Thoracic aorta (tissue), 2 donors: ENCODE data around the gene ELF1. TPM values are rescaled to one million over a fixed set of nuclear protein-coding genes. Genes with fewer than 3 reads are reported as not detected.
"Not testable (repeated sequence)": the region's sequence is repeated elsewhere in the genome, so short reads cannot be mapped to it uniquely, and the experiment has no call there.

Experiments
- ATAC-seq: fragments of 150-250 bp; one replicate; pipeline ENCODE4 v1.8.0; 2017; ENCODE audit warnings: low read depth; ENCODE audit not compliant: insufficient number of reproducible peaks, low FRiP score
- DNase-seq: peaks from one replicate; pipeline ENCODE4 v3.0.0-alpha.2; 2020; ENCODE audit warnings: low spot score
- H3K27ac ChIP-seq, 2 donors: fragments of 200-600 bp; sonication (generic); 1 replicate in 1 of 2; 2 replicates in 1 of 2; pipeline ENCODE4 v1.5.1; 2016; ENCODE audit warnings: mild to moderate bottlenecking in 2 of 2, moderate library complexity in 2 of 2
- H3K27me3 ChIP-seq: fragments of 200-600 bp; sonication (generic); replicated peaks from 2 replicates; pipeline ENCODE4 v1.6.0; 2016; ENCODE audit warnings: mild to moderate bottlenecking; ENCODE audit not compliant: insufficient read depth
- H3K36me3 ChIP-seq: fragments of 200-600 bp; sonication (generic); one replicate; pipeline ENCODE4 v1.5.1; 2016
- H3K4me1 ChIP-seq, 2 donors: fragments of 200-600 bp; sonication (generic); 1 replicate in 1 of 2; 2 replicates in 1 of 2; pipeline versions ENCODE4 v1.5.1 to v1.6.0; 2016; ENCODE audit warnings: low read depth in 2 of 2, mild to moderate bottlenecking in 1 of 2; ENCODE audit not compliant: control insufficient read depth in 1 of 2
- H3K4me3 ChIP-seq: fragments of 200-600 bp; sonication (generic); 2 replicates; pipeline ENCODE4 v1.5.1; 2016; ENCODE audit warnings: mild to moderate bottlenecking
- H3K9me3 ChIP-seq: fragments of 200-600 bp; sonication (generic); 2 replicates; pipeline ENCODE4 v1.5.1; 2016
- total RNA-seq, 2 donors: library from RNA; depleted of rRNA; stranded (reverse); fragments of >200 nt; gene quantifications; one replicate each; pipeline versions ENCODE4 v1.1.0 to v1.2.3, GENCODE V29; 2016
- TF ChIP-seq, protein P1 (sequence below): fragments of 200-600 bp; sonication (generic); IDR thresholded peaks from one replicate; pipeline ENCODE4 v1.5.1; 2019; ENCODE audit warnings: antibody characterized with exemption

Gene ELF1
- total RNA-seq, 2 donors from 2014 or later: 54.7 to 99.9 TPM

DNA sequence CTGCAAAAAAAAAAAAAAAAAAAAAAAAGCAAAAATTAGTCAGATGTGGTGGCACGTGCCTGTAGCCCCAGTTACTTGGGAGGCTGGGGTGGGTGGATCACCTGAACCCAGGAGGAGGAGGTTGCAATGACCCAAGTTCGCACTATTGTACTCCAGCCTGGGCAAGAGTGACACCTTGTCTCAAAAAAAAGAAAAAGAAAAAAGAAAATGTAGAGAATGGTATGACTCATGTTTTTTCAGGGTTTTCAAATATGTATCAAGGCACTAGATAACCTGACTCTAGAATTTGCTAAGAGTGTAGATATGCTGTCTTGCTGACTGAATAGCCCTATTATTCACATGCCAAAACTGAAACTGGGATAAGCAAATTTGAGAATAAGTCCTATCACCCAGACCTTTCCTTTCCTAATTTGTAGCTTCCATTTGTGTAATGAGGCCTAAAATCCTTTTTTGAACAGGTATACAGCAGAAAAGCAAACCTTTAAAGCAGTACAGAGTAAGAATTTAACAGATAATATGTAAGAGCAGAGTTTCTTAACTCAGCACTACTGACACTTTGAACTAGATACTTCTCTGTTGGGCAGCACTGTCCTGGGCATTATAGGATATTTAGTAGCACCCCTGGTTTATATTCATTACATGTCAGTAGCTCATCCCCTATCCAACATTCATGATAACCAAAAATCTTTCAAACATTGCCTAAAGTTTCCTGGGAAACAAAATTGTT lies 108.6 kb downstream of the ELF1 start:
- Histone ChIP-seq H3K4me1 (no peaks in the 10 kb centered on the region), H3K27me3 (no peaks in the 10 kb centered on the region), H3K9me3 (no peaks in the 10 kb centered on the region), H3K36me3 (no peaks in the 10 kb centered on the region), H3K4me3 (no peak overlapping the region), H3K27ac (no peak overlapping the region)
- DNase-seq (no peak), ATAC-seq (no peak)
- TF ChIP-seq, protein P1, sequence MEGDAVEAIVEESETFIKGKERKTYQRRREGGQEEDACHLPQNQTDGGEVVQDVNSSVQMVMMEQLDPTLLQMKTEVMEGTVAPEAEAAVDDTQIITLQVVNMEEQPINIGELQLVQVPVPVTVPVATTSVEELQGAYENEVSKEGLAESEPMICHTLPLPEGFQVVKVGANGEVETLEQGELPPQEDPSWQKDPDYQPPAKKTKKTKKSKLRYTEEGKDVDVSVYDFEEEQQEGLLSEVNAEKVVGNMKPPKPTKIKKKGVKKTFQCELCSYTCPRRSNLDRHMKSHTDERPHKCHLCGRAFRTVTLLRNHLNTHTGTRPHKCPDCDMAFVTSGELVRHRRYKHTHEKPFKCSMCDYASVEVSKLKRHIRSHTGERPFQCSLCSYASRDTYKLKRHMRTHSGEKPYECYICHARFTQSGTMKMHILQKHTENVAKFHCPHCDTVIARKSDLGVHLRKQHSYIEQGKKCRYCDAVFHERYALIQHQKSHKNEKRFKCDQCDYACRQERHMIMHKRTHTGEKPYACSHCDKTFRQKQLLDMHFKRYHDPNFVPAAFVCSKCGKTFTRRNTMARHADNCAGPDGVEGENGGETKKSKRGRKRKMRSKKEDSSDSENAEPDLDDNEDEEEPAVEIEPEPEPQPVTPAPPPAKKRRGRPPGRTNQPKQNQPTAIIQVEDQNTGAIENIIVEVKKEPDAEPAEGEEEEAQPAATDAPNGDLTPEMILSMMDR: no peak

DNA sequence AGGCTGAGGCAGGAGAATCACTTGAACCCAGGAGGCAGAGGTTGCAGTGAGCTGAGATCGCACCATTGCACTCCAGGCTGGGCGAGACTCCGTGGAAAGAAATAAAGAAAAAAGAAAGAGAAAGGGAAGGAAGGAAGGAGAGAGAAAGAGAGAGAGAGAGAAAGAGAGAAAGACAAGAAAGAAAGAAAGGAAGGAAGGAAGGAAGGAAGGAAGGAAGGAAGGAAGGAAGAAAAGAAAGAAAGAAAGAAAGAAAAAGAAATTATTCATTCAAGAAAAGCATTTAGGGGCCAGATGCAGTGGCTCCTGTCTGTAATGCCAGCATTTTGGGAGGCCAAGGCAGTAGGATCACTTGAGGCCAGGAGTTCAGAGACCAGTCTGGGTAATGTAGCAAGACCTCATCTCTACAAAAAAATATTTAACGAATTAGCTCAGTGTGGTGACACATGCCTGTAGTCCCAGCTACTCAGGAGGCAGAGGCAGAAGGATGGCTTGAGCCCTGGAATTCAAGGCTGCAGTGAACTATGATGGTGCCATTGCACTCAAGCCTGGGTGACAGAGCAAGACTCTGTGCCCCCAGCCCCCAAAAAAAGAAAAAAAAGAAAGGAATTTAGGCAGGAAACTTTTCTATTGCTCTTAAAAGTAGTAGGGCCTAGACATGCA lies 109.4 kb downstream of the ELF1 start:
- not testable (repeated sequence) for H3K36me3 ChIP-seq, H3K9me3 ChIP-seq, DNase-seq, H3K27me3 ChIP-seq, H3K27ac ChIP-seq, H3K4me1 ChIP-seq, H3K4me3 ChIP-seq, ATAC-seq

DNA sequence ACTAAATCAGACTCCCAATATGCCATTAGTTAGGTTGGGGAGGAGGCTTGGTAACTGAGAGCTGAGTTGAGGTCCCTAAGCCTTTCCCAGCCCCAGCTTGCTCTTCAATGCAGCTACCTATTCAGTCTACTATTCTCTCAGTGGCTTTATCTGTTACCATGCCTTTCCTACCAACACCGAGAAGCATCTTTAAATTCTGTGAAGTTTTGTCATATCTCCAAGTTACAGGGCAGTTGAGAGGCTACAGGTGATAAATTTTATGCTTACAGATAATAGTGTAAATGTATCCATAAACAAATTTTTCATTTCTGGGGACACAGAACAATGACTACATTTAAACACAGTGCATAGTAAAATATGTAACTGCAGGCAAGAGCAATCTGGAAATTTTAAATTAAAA lies 110.6 kb downstream of the ELF1 start:
- TF ChIP-seq, protein P1: no peak
- Histone ChIP-seq H3K27me3 (no peaks in the 10 kb centered on the region), H3K36me3 (no peaks in the 10 kb centered on the region), H3K9me3 (no peaks in the 10 kb centered on the region), H3K27ac (no peak overlapping the region), H3K4me1 (no peaks in the 10 kb centered on the region), H3K4me3 (no peak overlapping the region)
- ATAC-seq (no peak), DNase-seq (no peak)

DNA sequence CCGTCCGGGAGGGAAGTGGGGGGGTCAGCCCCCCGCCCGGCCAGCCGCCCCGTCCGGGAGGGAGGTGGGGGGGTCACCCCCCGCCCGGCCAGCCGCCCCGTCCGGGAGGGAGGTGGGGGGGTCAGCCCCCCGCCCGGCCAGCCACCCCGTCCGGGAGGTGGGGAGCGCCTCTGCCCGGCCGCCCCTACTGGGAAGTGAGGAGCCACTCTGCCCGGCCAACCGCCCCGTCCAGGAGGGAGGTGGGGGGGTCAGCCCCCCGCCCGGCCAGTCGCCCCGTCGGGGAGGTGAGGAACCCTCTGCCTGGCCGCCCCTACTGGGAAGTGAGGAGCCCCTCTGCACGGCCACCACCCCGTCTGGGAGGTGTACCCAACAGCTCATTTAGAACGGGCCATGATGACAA lies 118.1 kb downstream of the ELF1 start:
- H3K36me3 ChIP-seq, DNase-seq, H3K27me3 ChIP-seq, ATAC-seq, H3K4me1 ChIP-seq, H3K27ac ChIP-seq, H3K4me3 ChIP-seq, H3K9me3 ChIP-seq: not testable (repeated sequence)

DNA sequence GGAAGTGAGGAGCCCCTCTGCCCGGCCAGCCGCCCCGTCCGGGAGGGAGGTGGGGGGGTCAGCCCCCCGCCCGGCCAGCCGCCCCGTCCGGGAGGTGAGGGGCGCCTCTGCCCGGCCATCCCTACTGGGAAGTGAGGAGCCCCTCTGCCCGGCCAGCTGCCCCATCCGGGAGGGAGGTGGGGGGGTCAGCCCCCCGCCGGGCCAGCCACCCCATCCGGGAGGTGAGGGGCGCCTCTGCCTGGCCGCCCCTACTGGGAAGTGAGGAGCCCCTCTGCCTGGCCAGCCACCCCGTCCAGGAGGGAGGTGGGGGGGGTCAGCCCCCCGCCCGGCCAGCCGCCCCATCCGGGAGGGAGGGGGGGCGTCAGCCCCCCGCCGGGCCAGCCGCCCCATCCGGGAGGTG lies 118.5 kb downstream of the ELF1 start:
- DNase-seq, H3K36me3 ChIP-seq, ATAC-seq: not testable (repeated sequence)

DNA sequence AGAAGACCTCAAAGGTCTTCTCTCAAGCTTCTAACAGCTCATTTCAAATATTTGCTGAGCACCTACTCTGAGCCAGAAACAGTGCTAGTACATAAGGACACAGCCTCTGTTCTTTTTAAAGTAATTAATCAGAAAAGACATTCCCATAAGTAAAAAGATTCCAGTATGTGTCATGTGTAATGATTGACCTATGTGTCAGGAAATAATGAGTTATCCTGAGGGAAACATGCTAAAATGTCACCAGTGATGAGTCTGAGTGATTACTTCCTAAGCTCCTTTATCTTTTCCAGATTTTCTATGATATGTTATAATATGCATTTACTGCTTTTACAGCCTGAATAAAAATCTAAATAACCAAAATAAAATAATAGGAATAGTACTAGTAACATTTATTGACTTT lies 122.1 kb downstream of the ELF1 start:
- Histone ChIP-seq H3K9me3 (no peaks in the 10 kb centered on the region), H3K4me3 (no peak overlapping the region), H3K27ac (no peak overlapping the region), H3K4me1 (no peaks in the 10 kb centered on the region), H3K27me3 (no peaks in the 10 kb centered on the region), H3K36me3 (no peaks in the 10 kb centered on the region)
- no peak for ATAC-seq
- no peak for DNase-seq
- TF ChIP-seq, protein P1: no peak

More for the DNA sequence above, 118.5 kb downstream of the ELF1 start:
- not testable (repeated sequence) for H3K27ac ChIP-seq, H3K27me3 ChIP-seq, H3K4me1 ChIP-seq, H3K4me3 ChIP-seq, H3K9me3 ChIP-seq
